ENCODE data around the gene SWAP70. TPM values are rescaled to one million over a fixed set of nuclear protein-coding genes. Genes with fewer than 3 reads are reported as not detected.

The SWAP70 gene
- total RNA-seq, 1 donor from 2014 or later = 50.1 TPM

DNA sequence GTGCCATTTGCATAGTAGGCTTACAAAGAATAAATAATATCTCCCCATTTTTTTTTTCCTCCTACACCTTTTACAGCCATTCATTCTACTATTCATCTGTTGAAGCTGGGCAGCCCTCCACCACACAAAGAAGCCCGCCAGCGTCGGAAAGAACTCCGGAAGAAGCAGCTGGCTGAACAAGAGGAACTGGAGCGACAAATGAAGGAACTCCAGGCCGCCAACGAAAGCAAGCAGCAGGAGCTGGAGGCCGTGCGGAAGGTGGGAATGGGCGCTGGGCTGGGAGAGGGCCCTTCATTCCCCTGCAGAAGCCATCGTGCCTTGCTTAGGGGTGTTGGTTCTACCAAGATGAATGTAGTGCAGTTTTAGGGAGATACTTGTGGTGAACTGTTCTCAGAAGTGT is 68.6 kb downstream of the SWAP70 start:
- Histone ChIP-seq H3K36me3 (peaks cover 70% of the 10 kb centered on the region), H3K4me3 (no peak overlapping the region), H3K4me1 (no peaks in the 10 kb centered on the region), H3K9me3 (no peaks in the 10 kb centered on the region), H3K27ac (no peak overlapping the region), H3K27me3 (ENCODE audit: low read depth) (no peaks in the 10 kb centered on the region)
- ATAC-seq = no peak
- DNase-seq = no peak
- no peak for TF ChIP-seq CTCF (IDR thresholded peaks at IDR 0.05)
- intact Hi-C loops (cut with DNase I) = no loop called here

DNA sequence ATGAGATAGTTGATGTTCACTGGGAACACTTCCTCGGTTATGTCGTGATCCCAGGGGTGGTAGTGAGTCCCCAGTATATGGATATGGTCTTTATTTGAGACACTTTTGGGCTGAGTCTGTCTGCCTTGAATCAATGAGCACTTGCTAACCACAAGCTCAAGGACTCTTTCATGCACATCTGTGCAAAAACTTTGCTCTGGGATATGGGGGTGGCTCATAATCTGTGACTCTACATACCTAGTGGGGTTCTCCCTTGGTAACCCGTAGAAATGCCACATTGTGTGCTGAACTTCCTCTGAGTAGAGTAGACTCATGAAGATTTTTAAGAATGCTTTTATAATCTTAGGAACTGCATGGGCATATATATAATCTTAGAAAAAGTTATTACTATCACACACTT is 69.3 kb downstream of the SWAP70 start:
- TF ChIP-seq CTCF (IDR thresholded peaks at IDR 0.05) = no peak
- Histone ChIP-seq H3K27me3 (ENCODE audit: low read depth) (no peaks in the 10 kb centered on the region), H3K27ac (no peak overlapping the region), H3K4me1 (peaks cover 5% of the 10 kb centered on the region), H3K9me3 (no peaks in the 10 kb centered on the region), H3K4me3 (no peak overlapping the region), H3K36me3 (peaks cover 67% of the 10 kb centered on the region)
- ATAC-seq = no peak
- DNase-seq = no peak
- intact Hi-C loops (cut with DNase I) = no loop called here

GRCh38 chr11:9735236-9735635 is 71.4 kb downstream of the SWAP70 start:
- Histone ChIP-seq H3K27ac (no peak overlapping the region), H3K27me3 (ENCODE audit: low read depth) (no peaks in the 10 kb centered on the region), H3K9me3 (no peaks in the 10 kb centered on the region), H3K36me3 (peaks cover 68% of the 10 kb centered on the region), H3K4me3 (no peak overlapping the region), H3K4me1 (peaks cover 21% of the 10 kb centered on the region)
- TF ChIP-seq CTCF (IDR thresholded peaks at IDR 0.05) = no peak
- DNase-seq (no peak), ATAC-seq (no peak)
- intact Hi-C loops (cut with DNase I) = no loop called here

DNA sequence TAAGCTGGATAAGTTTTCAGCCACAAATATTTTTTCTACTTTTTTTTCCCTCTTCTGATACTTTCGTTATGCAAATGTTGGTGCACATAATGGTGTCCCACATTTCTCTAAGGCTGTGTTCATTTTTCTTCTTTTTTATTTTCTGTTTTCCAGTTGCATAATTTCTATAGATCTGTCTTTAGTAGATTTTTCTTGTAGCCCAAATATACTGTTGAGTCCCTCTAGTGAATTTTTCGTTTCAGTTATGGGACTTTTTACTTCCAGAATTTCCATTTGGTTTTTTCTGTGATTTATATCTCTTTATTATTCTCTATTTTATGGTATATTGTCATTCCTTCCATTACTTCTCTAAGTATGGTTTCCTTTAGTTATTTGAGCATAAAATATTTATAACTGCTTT is 72.0 kb downstream of the SWAP70 start:
- H3K36me3 ChIP-seq = peaks cover 69% of the 10 kb centered on the region
- TF ChIP-seq CTCF (IDR thresholded peaks at IDR 0.05) = no peak
- H3K27ac ChIP-seq = no peak overlapping the region
- peaks cover 21% of the 10 kb centered on the region for H3K4me1 ChIP-seq
- no peaks in the 10 kb centered on the region for H3K27me3 ChIP-seq (ENCODE audit: low read depth)
- DNase-seq (no peak), ATAC-seq (no peak)
- intact Hi-C loops (cut with DNase I) = no loop called here
- H3K9me3 ChIP-seq = no peaks in the 10 kb centered on the region
- no peak overlapping the region for H3K4me3 ChIP-seq

DNA sequence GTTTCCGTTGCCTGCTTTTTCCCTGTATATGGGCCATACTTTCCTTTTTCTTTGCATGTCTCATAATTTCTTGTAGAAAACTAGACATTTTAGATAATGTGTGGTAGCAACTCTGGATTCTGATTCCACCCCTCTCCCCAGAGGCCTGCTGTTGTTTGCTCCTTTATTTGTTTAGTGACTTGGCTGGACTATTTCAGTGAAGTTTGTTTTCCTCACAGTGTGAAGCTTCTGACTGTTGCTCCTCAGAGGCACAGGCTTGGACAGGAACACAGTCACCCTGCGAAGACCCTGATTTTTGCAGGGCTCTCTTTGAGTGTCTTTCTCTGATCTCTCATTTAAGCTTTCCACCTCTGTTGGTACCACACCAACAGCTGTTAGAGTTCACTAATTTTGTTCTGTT is 72.5 kb downstream of the SWAP70 start:
- intact Hi-C loops (cut with DNase I) = no loop called here
- TF ChIP-seq CTCF (IDR thresholded peaks at IDR 0.05) = no peak
- peaks cover 21% of the 10 kb centered on the region for H3K4me1 ChIP-seq
- H3K36me3 ChIP-seq = peaks cover 73% of the 10 kb centered on the region
- no peak for ATAC-seq
- H3K4me3 ChIP-seq = no peak overlapping the region
- DNase-seq = no peak
- H3K27me3 ChIP-seq (ENCODE audit: low read depth) = no peaks in the 10 kb centered on the region
- no peaks in the 10 kb centered on the region for H3K9me3 ChIP-seq
- H3K27ac ChIP-seq = no peak overlapping the region

GRCh38 chr11:9738116-9738515 is 74.2 kb downstream of the SWAP70 start:
- no peak for TF ChIP-seq CTCF (IDR thresholded peaks at IDR 0.05)
- peaks cover 21% of the 10 kb centered on the region for H3K4me1 ChIP-seq
- H3K27me3 ChIP-seq (ENCODE audit: low read depth) = no peaks in the 10 kb centered on the region
- no peak for DNase-seq
- H3K9me3 ChIP-seq = no peaks in the 10 kb centered on the region
- ATAC-seq = peak; percentile 33 to 89
- peaks cover 75% of the 10 kb centered on the region for H3K36me3 ChIP-seq
- no peak overlapping the region for H3K4me3 ChIP-seq
- intact Hi-C loops (cut with DNase I) = no loop called here
- H3K27ac ChIP-seq = no peak overlapping the region

Data from lower lobe of right lung (tissue), 2 donors.